ENCODE measurements around the gene ADAMTS17.

ADAMTS17 gene, protein sequence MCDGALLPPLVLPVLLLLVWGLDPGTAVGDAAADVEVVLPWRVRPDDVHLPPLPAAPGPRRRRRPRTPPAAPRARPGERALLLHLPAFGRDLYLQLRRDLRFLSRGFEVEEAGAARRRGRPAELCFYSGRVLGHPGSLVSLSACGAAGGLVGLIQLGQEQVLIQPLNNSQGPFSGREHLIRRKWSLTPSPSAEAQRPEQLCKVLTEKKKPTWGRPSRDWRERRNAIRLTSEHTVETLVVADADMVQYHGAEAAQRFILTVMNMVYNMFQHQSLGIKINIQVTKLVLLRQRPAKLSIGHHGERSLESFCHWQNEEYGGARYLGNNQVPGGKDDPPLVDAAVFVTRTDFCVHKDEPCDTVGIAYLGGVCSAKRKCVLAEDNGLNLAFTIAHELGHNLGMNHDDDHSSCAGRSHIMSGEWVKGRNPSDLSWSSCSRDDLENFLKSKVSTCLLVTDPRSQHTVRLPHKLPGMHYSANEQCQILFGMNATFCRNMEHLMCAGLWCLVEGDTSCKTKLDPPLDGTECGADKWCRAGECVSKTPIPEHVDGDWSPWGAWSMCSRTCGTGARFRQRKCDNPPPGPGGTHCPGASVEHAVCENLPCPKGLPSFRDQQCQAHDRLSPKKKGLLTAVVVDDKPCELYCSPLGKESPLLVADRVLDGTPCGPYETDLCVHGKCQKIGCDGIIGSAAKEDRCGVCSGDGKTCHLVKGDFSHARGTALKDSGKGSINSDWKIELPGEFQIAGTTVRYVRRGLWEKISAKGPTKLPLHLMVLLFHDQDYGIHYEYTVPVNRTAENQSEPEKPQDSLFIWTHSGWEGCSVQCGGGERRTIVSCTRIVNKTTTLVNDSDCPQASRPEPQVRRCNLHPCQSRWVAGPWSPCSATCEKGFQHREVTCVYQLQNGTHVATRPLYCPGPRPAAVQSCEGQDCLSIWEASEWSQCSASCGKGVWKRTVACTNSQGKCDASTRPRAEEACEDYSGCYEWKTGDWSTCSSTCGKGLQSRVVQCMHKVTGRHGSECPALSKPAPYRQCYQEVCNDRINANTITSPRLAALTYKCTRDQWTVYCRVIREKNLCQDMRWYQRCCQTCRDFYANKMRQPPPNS

DNA sequence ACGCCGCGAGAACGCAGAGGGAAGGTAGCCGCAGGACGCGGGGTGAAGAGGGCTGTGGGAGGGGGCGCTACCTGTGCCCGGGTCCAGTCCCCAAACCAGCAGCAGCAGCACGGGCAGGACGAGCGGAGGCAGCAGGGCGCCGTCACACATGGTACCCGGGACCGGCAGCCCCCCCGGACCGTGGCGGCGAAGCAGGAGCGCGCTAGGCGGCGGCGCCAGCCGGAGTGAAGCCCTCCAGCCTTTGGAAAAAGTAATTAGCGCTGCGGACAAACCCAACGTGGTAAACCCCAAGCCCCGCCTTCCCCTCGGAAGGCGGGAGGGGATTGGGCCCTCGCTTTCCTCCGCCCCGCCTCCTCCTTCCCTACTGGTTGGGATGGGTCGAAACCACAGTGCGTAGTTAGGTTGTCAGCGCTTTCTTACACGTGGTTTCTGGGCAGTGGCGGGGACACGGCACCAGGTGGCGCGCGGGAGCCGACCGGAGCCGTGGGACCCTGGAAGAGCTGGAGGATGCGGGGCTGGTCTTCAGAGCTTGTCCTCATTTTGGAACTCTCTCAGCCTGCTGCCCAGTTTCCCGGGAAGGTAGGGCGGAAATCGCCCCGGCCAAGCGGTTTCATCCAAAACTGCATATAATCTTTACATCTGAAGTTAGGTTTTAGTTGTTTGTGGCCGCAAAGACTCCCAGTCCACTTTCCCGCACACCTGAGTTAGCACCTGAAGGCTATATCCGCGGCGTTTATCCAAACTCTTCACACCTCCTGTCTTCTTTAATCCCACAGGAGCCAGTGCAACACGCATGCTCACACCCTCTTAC, at the start of gene ADAMTS17:
Gene ADAMTS17, minus strand, starts transcription at position 226 of the 811 bp plus-strand sequence. Its CDS starts 76 bp downstream, at position 150.
- no peak for DNase-seq

DNA sequence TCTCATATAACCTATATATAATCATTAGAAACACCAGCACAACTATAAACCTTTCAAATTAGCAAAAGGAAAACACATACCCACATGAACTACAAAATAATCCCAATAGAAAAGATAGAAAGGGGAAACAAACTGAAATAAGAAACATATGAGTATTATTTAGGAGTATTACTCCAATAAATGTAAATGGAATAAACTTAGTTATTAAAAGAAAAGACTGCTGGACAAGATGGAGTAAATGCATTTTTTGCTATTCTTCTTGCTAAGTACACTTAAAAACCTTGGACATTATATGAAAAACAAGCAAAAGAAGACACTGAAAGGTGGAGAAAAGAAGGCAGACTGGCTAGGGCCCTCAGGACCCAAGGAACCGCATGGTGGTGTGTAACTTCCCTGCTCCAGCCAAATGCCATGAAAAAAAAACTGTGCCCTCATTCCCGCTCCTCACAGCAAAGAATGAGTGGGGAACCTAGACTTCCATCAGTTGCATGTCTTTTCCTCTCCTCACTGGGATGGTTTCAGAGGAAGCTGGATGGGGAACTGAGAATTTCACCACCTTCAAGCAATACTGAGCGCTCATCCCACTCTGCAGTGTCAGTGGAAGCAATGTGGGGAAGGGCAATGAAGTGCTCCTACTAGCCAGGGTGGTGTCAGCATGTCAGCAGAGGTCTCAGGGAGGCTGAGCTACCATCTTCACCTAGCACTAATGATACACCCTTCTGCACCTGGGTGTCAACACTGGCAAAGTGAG, 43.7 kb upstream of the ADAMTS17 start:
- no peak for DNase-seq

DNA sequence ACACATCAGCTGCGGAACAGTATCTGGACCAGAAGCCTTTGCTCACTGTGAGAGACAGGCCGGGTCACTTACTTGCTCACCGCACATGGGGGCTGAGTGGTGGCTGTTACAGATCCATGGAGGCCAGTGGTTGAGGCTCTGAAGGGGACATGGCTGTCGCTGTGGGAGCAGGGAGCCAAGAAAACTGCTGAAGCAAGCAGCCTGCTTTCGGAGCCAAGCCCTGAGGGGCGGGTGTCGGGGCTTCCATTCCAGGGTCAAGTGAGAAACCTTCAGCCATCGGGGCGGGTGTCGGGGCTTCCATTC, 42.3 kb upstream of the ADAMTS17 start:
- DNase-seq = no peak

DNA sequence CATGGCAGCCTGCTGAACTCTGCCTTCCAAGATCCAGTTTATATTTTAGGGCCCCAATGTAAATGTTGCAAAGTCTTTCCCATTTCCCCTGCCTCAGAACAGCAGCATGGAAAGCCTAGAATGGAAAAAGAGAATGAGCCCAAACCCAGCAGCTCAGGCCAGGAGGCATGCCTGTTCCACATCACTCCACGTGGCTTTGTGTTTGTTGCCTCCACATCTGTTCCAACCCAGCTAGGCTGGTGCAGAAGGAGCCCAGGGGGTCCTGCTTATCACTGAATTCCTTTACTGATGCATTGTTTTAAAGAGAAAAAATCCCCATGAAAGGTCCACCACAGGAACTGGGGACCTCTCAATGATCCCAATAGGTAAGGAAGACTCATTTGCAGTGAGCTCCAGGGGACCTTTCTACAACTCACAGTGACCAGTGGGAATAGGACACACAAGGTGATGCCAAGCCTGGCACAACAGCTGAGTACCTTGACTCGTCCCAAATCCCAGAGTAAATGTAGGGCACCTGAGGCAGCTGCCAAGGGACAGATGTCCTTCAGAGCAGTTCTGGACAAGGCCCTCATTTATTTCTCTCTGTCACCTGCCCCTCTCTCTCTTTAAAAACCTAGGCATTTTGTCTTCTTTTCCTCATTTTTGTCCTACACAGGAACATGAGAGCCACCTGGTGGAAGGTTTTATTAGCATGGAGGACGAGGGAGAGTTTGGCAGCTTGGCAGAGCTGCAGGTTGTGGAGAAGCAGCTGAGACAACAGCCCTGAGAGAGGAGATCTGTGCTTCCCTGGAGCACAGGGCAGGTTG, 41.7 kb upstream of the ADAMTS17 start:
- DNase-seq = no peak

DNA sequence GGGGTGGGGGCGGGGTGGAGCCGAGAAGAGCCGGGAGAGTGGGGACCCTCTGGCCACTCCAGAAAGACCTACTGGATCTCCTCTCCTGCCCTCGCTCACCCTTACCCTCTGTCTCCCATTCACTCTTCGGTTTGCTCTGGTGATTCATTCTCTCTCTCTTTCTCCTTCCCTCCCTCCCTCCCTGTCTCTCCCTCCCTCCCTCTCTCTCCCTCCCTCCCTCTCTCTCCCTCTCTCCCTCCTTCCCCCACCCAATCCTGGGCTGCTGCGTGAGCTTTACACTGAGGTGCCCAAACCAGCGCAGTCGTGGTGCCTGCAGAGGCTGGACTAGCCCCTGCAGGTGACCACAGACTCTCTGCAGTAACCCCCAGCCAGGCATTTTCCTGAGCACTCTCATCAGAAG, 32.2 kb upstream of the ADAMTS17 start:
- DNase-seq = no peak

DNA sequence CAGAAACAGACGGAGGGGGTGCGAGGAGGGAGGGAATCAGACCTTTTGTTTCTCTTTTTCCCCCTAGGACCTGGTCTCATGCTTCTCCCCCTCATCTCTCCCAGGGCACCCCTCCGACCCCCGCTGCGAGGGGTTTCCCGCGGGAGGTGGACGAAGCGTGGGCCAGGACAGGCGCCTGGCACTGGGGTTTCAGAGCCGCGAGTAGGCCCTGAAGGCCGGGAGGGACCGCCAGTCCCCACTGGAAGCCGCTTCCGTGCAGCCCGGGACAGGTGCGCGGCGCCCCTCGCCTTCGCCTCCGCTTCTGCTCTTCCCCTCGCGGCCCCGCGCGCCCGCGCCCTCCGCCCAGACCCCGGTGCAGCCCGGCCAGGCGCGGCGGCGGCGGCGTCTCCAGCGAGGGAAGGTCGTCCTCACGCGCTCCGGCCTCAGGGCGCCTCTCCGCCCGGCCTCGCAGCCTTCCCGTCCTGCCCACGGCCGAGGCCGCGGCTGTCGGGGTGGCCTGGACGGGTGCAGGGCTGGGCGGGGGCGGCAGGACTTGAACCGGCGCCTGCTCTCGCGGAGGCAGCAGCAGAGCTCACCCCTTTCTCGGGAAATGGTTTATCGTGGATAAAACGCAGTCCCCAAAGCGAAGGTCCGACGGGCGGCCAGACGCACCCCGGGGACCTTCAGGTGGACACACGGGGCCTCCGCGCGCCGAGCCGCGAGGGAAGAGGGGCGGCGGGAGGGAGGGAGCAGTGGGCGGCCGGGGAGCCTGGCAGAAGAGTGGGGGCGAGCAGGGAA, 31.5 kb upstream of the ADAMTS17 start:
- DNase-seq = no peak

DNA sequence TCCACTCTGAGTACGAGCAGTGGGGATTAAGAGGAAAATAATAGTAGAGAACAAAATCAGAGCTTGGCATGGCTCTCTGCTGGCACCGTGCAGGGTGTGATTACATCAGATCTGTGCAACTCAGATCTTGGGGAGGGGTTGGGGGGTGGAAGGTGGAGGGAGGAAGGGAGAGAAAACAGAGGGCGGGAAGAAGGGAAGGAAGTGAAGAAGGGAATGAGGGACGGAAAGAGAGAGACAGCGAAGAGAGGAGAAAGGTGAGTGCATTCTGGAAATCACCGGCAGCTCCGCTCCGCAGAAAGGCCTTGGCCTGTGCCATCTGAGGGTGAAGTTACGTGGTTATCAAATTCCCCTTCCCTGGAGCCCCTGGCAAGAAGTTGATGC, 31.0 kb upstream of the ADAMTS17 start:
- no peak for DNase-seq

DNA sequence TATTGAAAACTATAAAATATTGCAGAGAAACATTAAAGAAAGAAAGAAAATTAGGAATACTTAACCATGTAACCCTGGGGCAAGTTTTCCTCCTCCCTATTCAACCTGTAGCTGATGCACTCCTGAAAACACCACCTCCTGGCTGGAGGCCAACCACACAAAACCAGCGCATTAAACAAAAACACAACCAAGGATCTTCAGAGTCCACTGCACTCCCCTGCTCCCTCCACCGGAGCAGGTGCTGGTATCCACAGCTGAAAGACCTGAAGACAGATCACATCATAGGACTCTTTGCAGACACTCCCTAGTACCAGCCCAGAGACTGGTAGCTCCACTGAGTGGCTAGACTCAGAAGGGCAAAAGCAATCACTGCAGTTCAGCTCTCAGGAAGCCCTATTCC, 13.6 kb upstream of the ADAMTS17 start:
- DNase-seq = no peak

DNA sequence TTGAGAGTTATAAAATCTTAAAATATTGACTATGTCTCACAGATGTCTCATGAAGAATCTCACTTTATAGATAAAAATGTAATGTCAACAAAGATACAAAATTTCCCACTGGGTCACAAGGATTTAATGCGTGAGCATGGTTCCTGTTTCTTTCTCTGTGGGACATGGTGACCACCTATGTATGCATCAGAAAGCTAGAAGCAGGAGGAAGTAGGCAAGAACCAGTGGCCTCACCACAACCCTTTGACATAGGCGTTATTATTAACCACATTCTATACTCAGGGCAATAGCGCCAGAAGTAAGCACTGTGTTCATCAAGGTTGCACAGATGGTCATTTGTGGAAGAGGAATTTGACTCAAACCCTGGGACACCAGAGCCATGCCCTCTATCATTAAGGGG, 11.7 kb upstream of the ADAMTS17 start:
- no peak for DNase-seq

DNA sequence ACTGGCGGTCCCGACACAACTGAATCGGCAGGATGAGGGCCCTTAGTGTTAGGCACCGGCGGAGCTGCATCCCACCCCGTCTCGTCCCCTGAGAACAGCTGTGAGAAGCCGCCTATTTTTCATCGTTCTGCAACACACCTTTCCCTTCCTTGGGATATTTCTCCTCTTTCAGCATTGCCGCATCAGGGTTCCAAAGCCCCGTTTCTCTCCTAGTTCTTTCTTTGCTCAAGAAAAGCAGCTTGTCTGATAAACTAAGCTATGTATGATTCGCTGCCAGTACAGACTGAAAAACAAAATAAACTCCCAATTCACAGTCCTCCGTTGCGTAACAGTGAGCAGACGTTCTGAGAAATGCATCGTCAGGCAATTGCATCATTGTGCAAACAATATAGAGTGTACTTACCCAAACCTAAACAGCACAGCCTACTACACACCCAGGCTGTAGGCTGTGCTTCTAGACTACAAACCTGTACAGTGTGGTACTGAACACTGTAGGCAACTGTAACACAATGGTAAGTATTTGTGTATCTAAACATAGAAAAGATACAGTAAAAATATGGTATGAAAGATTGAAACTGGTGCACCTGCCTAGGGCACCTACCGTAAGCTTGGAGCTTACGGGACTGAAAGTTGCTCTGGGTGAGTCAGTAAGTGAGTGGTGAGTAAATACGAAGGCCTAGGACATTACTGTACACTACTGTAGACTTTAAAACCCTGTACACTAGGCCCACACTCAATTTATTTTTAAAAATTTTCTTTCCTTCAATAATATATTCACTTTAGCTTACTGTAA, 8.9 kb upstream of the ADAMTS17 start:
- no peak for DNase-seq

DNA sequence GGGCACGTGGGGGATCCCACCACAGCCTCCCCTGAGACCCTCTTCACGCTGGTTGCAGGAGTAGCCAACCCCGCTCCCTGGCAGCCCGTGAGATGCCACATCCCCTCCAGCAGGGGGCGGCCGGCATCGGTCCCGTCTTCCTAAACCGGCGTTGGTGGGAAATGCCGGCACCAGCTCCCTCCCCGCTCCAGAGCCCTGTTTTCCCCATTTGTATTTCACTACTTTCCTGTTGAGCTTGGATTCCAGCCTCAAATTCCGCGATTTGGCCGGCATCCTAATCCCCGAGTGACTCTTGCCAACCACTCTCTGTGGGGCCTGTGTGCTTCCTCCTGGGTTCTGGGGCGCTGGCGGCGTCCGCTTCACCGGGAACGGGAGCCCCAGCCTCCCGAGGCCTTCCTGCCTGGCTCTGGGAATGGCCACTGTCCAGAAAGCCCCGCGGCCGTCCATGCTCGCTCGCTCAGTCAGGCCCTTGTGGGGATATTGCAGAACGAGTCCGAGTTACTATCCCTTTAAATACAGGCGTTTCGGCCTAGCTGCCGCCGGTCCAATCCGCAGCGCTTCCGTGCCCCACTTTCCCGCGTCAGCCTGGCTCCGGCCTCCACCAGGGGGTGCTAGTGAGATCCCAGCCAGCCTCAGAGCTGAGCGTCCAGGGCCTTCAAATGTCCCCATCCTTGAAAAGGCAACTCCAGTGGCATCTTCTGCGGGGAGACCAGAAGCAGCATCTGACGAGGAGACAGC, 8.1 kb upstream of the ADAMTS17 start:
- peak; percentile 32 for DNase-seq

DNA sequence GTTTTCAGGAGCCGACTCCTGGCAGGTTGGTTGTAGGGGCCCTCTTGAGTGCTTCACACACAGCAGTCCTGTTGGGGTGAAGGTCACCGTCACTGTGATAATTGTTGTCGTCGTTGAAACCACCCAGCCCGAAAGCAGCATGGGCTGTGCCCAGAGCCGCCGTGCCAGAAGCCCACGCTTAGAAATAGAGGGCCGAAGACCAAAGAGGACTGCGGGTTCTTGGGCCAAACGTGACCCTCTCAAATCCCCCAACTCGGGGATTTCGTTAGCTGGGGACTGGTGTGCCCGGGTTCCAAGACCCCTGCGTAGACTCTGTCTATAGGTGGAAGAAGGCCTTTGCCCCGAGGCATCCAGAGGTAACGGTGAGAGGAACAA, 7.5 kb upstream of the ADAMTS17 start:
- no peak for DNase-seq

DNA sequence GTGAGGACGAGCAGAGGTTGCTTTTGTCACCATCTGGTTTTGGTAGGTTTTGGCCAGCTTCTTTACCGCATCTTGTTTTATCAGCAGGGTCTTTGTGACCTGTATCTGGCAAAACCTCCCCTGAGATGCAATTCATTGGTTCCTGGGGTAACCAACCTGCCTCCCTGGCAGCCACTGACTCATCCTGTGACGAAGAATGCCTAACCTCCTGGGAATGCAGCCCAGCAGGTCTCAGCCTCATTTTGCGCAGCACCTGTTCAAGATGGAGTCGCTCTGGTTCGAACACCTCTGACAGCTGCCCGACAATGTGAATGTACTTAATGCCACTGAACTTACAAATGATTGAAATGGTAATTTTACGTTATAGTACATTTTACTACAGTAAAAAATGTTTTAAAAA, 6.8 kb upstream of the ADAMTS17 start:
- no peak for DNase-seq

DNA sequence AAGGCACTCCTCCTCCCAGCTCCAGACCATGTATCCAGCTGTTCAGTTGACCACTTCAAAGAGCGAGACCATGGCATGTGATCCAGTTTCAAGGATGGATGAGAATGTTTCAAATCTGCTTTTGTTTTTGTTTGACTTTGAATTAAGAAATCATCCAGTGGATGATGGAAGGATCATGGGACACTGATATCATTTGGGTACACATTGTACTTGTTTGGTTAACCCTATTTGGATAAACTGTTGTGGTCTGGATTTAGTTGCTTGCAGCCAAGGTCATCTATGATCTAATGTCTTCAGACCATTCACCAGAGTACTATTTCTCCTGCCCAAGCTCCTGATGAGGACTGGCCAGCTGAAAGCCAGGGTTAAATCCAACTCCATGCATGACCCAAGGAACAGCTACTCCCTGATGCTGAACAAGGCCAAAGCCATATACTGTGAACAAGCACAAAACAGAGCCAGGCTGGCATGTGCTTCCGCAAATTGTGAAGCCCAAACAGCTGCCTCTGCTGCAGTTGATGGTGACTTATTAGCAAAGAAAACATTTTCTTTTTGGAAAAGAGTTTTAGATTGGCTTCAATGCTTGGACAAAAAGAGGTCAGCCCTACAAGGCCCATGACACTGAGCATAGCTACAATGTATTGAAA, 5.2 kb upstream of the ADAMTS17 start:
- DNase-seq = no peak

DNA sequence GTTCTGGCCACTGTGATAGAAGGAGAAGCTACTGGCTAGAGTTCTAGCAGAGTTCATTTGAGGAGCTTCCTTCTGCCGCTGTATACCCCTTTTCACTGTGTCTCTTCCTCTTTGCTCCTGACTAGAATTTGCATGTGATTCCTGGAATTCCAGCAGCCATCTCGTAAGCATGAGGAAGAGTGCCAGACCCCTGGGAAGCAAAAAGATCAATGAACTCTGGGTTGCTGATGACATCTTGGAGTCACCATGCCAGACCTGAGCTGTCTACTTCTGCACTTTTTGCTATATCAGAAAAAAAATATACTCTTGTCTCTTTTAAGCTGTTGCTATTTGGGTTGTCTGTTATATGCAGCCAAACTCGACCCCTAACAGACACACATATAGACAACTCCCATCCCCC, 3.7 kb upstream of the ADAMTS17 start:
- DNase-seq = no peak

DNA sequence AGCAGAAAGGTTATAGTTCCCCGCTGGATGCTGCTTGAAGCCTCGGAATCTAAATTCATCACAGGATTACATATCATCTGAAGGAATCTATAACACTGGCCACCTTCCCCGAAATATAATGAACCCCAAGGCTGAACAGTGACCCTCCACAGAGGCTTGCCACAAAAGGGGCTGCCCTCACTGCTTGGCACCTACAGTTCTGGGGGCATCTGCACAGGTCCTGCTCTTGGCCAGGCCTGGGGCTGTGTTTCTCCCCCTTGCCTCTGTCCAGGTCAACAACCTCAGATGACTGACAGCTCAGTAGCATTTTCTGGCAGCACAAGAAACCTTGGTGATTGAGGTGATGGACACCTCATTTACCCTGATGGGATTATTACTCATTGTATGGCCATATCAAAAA, 1.5 kb upstream of the ADAMTS17 start:
- DNase-seq = no peak

DNA sequence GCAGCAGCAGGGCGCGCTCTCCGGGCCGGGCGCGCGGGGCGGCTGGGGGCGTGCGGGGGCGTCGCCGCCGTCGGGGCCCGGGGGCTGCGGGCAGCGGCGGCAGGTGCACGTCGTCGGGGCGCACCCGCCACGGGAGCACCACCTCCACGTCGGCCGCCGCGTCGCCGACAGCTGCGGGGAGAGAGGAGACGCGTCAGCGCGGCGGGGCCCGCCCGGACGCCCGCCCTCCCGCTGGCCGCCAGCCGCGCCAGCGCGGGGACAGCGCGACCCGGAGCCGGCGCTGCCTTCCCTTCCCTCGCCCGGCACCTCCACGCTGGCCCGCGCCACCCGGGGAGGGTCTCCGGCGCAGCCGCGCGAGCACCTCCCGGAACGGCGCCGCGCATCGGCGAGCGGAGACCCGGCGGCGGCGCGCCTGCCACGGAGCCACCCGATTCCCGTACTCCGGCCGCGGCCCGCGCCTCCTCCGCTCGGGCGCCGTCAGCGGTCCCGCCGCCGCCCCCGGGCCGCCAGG, 481 bp downstream of the ADAMTS17 start:
- DNase-seq = no peak

DNA sequence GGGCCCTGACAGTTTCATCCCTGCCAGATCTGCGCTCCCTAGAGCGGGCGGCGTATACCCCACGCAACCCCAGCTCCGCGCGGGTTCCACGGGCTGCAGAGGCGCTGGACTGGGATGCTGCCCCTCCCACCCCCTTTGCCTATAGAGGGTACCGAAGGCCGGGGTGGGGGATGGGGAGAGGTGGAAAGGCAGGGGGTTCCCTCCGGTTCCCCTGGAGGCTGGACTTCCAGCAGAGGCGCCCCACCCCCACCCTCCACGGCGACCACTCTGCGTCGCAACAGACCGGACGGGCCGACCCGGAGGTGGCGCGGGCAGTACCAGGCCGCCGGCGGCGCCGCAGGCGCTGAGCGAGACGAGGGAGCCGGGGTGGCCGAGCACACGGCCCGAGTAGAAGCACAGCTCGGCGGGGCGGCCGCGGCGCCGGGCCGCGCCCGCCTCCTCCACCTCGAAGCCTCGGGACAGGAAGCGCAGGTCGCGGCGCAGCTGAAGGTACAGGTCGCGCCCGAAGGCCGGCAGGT, 995 bp downstream of the ADAMTS17 start:
- no peak for DNase-seq
